Activated CD8-positive, alpha-beta T cell treated with anti-CD3 and anti-CD28 coated beads, Interleukin-2, amount 10 ng/mL, durations not matched to agents 7 days and 5 days (primary cell): ENCODE data around the gene NAV1. TPM values are rescaled to one million over a fixed set of nuclear protein-coding genes. Genes with fewer than 3 reads are reported as not detected.

Source experiments
- ATAC-seq: fragments of 150-1000 bp; cut with Tn5 transposase; one replicate; pipeline ENCODE4 v1.10.0; 2021; ENCODE audit warnings: moderate library complexity
- CTCF ChIA-PET: fragments of 350-600 bp; sonication (Branson Sonifier 250); formaldehyde crosslinking; loops from one replicate; lab custom pipeline; 2021; ENCODE audit warnings: antibody characterized with exemption; lab: Charles Lee
- POLR2A ChIA-PET: fragments of 350-600 bp; sonication (Branson Sonifier 250); formaldehyde crosslinking; loops from one replicate; lab custom pipeline; 2021; ENCODE audit warnings: antibody characterized with exemption; lab: Charles Lee
- DNase-seq: peaks from one replicate; pipeline ENCODE4 v3.0.0-alpha.2; 2020
- H3K27ac Mint-ChIP-seq: one replicate; pipeline ENCODE4 v1.8.0; 2021; ENCODE audit warnings: mild to moderate bottlenecking, mixed read lengths
- H3K27me3 Mint-ChIP-seq: one replicate; pipeline ENCODE4 v1.8.0; 2021; ENCODE audit warnings: low read depth, mixed read lengths
- H3K36me3 Mint-ChIP-seq: one replicate; pipeline ENCODE4 v1.8.0; 2021; ENCODE audit warnings: low read depth, mixed read lengths
- H3K4me1 Mint-ChIP-seq: one replicate; pipeline ENCODE4 v1.8.0; 2021; ENCODE audit warnings: low read depth, mixed read lengths
- H3K4me3 Mint-ChIP-seq: one replicate; pipeline ENCODE4 v1.8.0; 2021; ENCODE audit warnings: mild to moderate bottlenecking, mixed read lengths
- H3K9me3 Mint-ChIP-seq: one replicate; pipeline ENCODE4 v1.8.0; 2022; ENCODE audit warnings: mixed read lengths; ENCODE audit not compliant: insufficient read depth
- total RNA-seq, 2 experiments: library from RNA; stranded (reverse); gene quantifications; one replicate each; pipeline ENCODE4 v1.2.3, GENCODE V29; 2021

NAV1 gene
- total RNA-seq, 2 experiments from 2014 or later, result 1.1 to 1.9 TPM

DNA sequence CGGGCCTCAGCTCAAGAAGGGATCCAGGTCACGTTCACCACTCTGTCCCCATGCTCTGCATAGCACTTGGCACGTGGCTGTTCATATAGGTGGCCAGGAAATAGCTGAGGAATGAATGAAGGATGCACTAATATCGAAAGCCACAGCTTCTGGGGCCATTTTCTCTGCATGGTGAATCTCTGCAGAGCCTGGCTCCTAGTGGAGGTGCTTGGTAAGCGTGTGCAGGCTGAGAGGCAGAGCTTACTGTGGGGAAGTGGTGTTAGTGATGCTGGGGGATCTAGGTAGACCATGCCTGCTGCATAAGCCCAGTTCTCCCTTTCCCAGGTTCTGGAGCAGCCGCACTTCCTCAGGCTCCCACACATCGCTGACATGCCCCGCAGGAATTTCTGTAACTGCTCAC, 40.3 kb upstream of the NAV1 start:
- Mint-ChIP-seq H3K27ac (no peak overlapping the region), H3K36me3 (peaks cover 26% of the 10 kb centered on the region), H3K4me1 (peaks cover 10% of the 10 kb centered on the region), H3K4me3 (no peak overlapping the region), H3K27me3 (no peaks in the 10 kb centered on the region), H3K9me3 (no peaks in the 10 kb centered on the region)
- DNase-seq (no peak), ATAC-seq (no peak)
- CTCF ChIA-PET, result interaction anchor here (7.7 to 13.0 kb wide), 2 partner anchors 14 to 16 kb away, joined by 82 to 150 read pairs; no protein-coding TSS in a partner anchor
- POLR2A ChIA-PET, result interaction anchor here (0.7 to 1.0 kb wide), 3 partner anchors 9 to 18 kb away, joined by 4 to 8 read pairs (median 5); partner anchors contain the start of gene CSRP1

DNA sequence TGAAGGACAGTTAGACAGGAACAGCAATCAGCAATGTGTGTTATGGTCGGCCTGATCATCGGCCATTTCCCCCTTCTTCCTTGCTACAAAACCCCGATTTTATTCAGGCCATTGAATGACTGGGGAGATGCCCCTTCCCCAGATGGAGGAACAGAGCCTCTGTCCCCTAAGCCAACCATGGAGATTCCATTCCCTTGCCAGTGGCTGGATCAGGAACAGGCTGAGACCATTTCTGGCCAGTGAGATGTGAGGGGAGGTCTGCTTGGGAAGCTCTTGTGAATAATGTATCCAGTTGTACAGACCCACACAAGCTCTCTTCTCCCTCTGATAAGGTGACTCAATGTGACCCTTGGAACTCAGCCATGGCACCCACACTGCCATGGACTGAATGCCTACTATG, 39.7 kb upstream of the NAV1 start:
- peaks cover 14% of the 10 kb centered on the region for H3K4me1 Mint-ChIP-seq
- POLR2A ChIA-PET, result interaction anchor here (0.7 kb wide), 1 partner anchor 10 kb away, joined by 4 read pairs; no protein-coding TSS in a partner anchor
- DNase-seq, result no peak
- ATAC-seq, result no peak
- H3K36me3 Mint-ChIP-seq, result peaks cover 24% of the 10 kb centered on the region
- H3K9me3 Mint-ChIP-seq, result no peaks in the 10 kb centered on the region
- no peak overlapping the region for H3K4me3 Mint-ChIP-seq
- H3K27me3 Mint-ChIP-seq, result no peaks in the 10 kb centered on the region
- CTCF ChIA-PET, result interaction anchor here (7.7 to 13.0 kb wide), 2 partner anchors 13 to 17 kb away, joined by 82 to 150 read pairs; no protein-coding TSS in a partner anchor
- no peak overlapping the region for H3K27ac Mint-ChIP-seq

DNA sequence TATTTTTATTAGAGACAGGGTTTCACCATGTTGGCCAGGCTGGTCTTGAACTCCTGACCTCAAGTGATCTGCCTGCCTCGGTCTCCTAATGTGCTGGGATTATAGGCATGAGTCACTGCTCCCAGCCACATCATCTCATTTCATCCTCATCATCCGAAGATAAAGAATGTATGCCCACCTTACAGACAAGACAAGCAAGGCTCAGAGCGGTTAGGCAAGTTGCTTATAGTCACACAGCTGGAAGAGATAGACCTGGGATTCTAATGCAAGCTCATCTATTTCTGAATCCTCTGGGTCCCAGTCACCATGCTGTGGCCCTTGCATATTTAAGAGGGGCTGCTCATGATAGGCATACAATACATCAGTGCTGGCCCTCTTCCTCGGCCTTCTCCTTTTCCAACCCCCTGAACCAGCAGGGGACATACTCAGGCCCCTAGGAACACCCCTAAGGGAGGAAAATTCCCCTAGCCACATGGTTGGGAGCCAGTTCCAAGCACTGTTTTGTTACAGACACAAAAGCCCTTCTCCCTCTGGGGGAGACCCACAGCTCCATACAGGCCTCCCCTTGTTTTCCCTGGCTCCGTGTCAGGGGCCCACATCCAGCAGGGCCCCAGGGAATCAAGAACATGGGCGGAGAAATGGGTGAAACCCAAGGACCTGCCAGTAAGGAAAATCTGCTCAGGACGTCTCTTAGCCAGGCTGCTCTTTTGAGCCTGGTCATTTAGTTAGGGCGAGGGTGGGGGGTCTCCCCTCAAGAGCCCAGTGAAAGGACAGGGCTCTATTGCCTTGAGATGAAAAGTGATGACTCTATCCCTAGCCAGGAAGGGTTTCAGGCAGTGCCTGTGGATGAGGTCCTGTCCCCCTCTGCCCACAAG, 38.9 kb upstream of the NAV1 start:
- CTCF ChIA-PET, result interaction anchor here (7.7 to 13.0 kb wide), 2 partner anchors 12 to 18 kb away, joined by 82 to 150 read pairs; no protein-coding TSS in a partner anchor
- DNase-seq, result no peak
- Mint-ChIP-seq H3K4me1 (peaks cover 18% of the 10 kb centered on the region), H3K27ac (no peak overlapping the region), H3K9me3 (no peaks in the 10 kb centered on the region), H3K27me3 (no peaks in the 10 kb centered on the region), H3K4me3 (no peak overlapping the region), H3K36me3 (peaks cover 18% of the 10 kb centered on the region)
- POLR2A ChIA-PET, result no interaction called here
- no peak for ATAC-seq

DNA sequence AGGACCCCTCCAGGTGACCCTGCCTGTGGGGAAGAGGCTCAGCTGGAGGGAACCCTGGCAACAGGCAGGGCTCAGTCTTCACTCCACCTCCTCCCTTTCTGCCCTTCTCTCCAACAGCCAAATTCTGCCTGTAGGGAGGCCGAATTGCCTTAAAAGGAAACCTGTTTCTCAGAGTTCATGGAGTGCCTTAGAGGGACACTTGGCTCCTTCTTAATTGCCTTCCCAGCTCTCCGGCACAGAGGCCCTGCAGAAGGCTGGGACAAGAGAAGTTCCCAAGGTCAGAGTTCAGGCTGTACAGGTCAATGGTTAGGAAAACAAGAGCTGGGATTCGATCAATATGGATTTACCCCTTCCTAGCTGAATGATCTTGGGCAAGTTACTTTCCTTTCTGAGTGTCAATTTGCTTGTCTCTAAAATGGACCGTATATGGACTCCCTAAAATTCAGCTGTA, 38.2 kb upstream of the NAV1 start:
- DNase-seq (no peak), ATAC-seq (no peak)
- POLR2A ChIA-PET, result interaction anchor here (1.8 to 2.1 kb wide), 2 partner anchors 14 to 19 kb away, joined by 6 to 8 read pairs; no protein-coding TSS in a partner anchor
- Mint-ChIP-seq H3K4me1 (peaks cover 23% of the 10 kb centered on the region), H3K27ac (no peak overlapping the region), H3K36me3 (peaks cover 17% of the 10 kb centered on the region), H3K4me3 (no peak overlapping the region), H3K9me3 (no peaks in the 10 kb centered on the region), H3K27me3 (no peaks in the 10 kb centered on the region)
- CTCF ChIA-PET, result interaction anchor here (7.7 to 13.0 kb wide), 2 partner anchors 11 to 18 kb away, joined by 82 to 150 read pairs; no protein-coding TSS in a partner anchor

DNA sequence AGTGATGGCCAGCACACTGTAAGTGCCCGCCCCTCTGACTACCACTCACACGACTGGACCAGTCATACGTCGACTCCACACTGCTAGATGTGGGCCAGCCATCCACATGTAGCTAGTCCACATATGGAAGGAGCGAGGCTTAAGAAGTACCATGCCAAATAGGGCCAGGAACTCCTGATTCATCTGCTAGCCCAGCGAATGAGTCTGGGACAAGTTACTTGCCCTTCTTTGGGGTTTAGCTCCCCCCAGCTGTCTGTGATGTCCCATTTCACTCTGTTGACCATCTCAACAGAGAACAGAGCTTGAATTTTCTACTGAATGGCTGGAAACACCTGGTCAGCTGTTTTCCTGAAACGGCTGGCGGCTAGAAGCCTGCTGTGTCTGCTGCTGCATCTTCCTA, 37.8 kb upstream of the NAV1 start:
- Mint-ChIP-seq H3K27me3 (no peaks in the 10 kb centered on the region), H3K4me1 (peaks cover 27% of the 10 kb centered on the region), H3K4me3 (no peak overlapping the region), H3K36me3 (peaks cover 13% of the 10 kb centered on the region), H3K9me3 (no peaks in the 10 kb centered on the region), H3K27ac (no peak overlapping the region)
- ChIA-PET CTCF (interaction anchor here (7.7 to 13.0 kb wide), 2 partner anchors 11 to 19 kb away, joined by 82 to 150 read pairs; no protein-coding TSS in a partner anchor), POLR2A (interaction anchor here (1.8 to 2.1 kb wide), 2 partner anchors 14 to 20 kb away, joined by 6 to 8 read pairs; no protein-coding TSS in a partner anchor)
- ATAC-seq (no peak), DNase-seq (no peak)

DNA sequence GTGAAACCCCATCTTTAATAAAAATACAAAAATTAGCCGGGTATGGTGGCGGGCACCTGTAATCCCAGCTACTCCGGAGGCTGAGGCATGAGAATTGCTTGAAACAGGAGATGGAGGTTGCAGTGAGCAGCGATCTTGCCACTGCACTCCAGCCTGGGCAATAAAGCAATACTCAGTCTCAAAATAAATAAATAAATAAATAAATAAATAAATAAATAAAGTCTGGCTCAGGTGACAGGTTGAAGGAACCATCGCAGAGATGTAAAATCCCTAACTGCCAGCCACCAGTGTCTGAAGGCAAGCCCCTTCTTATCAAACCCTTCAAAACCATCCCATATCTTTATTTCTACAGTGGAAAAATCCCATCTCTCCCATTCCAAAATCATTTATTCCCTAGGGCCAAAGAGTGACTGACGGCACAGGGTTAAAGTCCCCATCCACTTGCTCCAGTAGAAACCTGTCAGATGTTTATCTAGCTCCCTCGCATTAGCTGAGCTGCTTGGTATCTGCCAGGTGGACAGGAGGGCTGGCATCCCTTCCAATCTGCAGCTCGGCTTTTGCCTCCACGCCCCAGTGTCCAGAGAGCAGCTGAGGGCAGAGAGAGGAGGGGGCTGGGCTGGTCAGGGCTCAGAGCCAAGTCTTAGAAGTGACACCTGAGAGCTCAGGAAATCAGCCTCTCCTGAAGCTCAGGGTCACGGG, 37.0 kb upstream of the NAV1 start:
- CTCF ChIA-PET, result interaction anchor here (0.6 to 13.0 kb wide), 6 partner anchors 10 to 66 kb away, joined by 3 to 150 read pairs (median 3); no protein-coding TSS in a partner anchor
- Mint-ChIP-seq H3K27me3 (no peaks in the 10 kb centered on the region), H3K27ac (no peak overlapping the region), H3K4me1 (peaks cover 30% of the 10 kb centered on the region), H3K4me3 (no peak overlapping the region), H3K9me3 (no peaks in the 10 kb centered on the region), H3K36me3 (peaks cover 14% of the 10 kb centered on the region)
- POLR2A ChIA-PET, result interaction anchor here (0.9 to 2.1 kb wide), 3 partner anchors 12 to 20 kb away, joined by 4 to 8 read pairs (median 6); no protein-coding TSS in a partner anchor
- DNase-seq (no peak), ATAC-seq (no peak)

DNA sequence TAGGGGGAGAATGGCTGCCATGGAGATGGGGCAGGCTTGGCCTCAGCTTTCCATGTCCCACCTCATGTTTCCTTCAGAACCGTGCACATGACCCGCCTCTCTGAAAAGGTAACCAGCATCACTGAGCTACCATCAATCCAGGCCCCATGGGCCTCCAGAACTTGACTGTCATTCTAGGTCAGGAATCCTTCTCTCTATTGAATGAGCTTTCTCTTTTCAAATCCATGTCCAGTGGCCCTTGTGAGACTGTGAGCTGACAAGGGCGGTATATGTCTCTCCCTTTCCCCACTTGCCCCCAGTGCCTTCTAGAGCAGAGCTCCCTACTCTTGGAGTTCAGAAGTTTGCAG, 36.4 kb upstream of the NAV1 start:
- DNase-seq (no peak), ATAC-seq (no peak)
- H3K36me3 Mint-ChIP-seq, result peaks cover 14% of the 10 kb centered on the region
- no peaks in the 10 kb centered on the region for H3K27me3 Mint-ChIP-seq
- H3K9me3 Mint-ChIP-seq, result no peaks in the 10 kb centered on the region
- ChIA-PET CTCF (interaction anchor here (0.6 to 13.0 kb wide), 8 partner anchors 10 to 67 kb away, joined by 3 to 150 read pairs (median 4); partner anchors contain the start of gene PHLDA3), POLR2A (interaction anchor here (0.9 to 2.1 kb wide), 3 partner anchors 11 to 21 kb away, joined by 4 to 8 read pairs (median 6); no protein-coding TSS in a partner anchor)
- no peak overlapping the region for H3K4me3 Mint-ChIP-seq
- peaks cover 33% of the 10 kb centered on the region for H3K4me1 Mint-ChIP-seq
- H3K27ac Mint-ChIP-seq, result no peak overlapping the region

DNA sequence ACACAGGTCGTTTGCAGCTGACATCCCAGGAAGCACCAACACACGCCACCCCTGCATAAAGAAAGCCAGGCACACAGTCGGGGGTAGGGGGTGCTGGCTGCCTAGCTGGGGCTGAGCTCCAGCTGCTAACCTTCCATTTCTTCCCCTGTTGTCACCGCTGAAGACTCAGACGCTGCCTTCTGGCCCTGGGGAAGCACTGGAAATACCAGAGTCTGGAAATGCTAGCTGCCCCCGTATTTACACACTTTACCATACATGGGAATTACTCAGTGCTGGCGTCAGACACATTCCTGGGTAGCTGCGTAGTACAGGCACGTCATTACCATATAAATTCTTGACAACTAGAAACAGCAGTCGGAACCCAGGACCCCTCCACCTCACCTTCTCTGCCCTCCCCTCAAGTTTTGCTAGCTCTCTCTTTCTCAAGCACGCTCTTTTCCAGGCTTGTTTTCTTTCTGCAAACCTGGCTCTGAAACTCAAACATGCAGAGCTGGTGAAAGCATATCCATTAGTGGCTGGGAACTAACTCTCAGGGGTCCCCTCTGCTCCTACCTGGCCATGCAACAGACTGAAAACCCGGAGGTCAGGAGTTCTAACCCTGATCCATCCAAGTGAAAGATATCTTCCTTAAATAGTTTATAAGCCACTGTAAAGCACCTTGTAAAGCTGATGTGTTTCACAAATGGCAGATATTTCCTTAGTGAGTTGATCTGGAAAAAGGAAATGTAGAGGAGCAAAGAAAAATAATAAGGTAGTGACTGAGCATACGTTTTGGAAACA, 35.3 kb upstream of the NAV1 start:
- peak overlapping the region; percentile 49 for H3K27ac Mint-ChIP-seq
- no peak overlapping the region for H3K4me3 Mint-ChIP-seq
- ChIA-PET POLR2A (no interaction called here), CTCF (interaction anchor here (1.3 to 13.0 kb wide), 5 partner anchors 9 to 67 kb away, joined by 3 to 150 read pairs (median 8); partner anchors contain the start of gene PHLDA3)
- DNase-seq (no peak), ATAC-seq (no peak)
- H3K4me1 Mint-ChIP-seq, result peaks cover 39% of the 10 kb centered on the region
- peaks cover 14% of the 10 kb centered on the region for H3K36me3 Mint-ChIP-seq
- no peaks in the 10 kb centered on the region for H3K27me3 Mint-ChIP-seq
- no peaks in the 10 kb centered on the region for H3K9me3 Mint-ChIP-seq

DNA sequence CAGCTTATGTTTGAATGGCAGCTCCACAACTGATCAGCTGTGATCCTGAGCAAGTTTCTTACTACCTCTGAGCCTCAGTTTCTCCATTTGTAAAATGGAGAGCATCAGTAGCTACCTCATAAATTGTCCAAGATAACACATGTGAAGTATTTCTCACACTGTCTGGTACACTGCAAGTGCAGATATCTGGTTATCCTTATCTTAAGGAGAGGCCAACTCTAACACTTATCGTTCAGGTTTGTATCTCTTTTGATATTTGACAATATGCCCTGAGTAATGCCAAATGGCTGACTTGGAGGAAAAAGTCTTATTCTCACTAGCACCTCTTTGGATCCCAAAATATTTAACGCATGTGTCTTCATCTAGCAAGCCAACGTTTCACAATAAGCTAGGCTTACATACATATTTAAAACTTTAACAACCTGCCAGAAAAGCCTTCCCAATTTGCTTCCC, 34.7 kb upstream of the NAV1 start:
- ATAC-seq, result no peak
- H3K9me3 Mint-ChIP-seq, result no peaks in the 10 kb centered on the region
- POLR2A ChIA-PET, result interaction anchor here (1.1 kb wide), 1 partner anchor 22 kb away, joined by 3 read pairs; no protein-coding TSS in a partner anchor
- no peak overlapping the region for H3K27ac Mint-ChIP-seq
- peaks cover 44% of the 10 kb centered on the region for H3K4me1 Mint-ChIP-seq
- no peak overlapping the region for H3K4me3 Mint-ChIP-seq
- H3K36me3 Mint-ChIP-seq, result peaks cover 14% of the 10 kb centered on the region
- no peak for DNase-seq
- CTCF ChIA-PET, result interaction anchor here (0.8 to 13.0 kb wide), 6 partner anchors 8 to 68 kb away, joined by 3 to 150 read pairs (median 6); partner anchors contain the start of gene PHLDA3
- H3K27me3 Mint-ChIP-seq, result no peaks in the 10 kb centered on the region

DNA sequence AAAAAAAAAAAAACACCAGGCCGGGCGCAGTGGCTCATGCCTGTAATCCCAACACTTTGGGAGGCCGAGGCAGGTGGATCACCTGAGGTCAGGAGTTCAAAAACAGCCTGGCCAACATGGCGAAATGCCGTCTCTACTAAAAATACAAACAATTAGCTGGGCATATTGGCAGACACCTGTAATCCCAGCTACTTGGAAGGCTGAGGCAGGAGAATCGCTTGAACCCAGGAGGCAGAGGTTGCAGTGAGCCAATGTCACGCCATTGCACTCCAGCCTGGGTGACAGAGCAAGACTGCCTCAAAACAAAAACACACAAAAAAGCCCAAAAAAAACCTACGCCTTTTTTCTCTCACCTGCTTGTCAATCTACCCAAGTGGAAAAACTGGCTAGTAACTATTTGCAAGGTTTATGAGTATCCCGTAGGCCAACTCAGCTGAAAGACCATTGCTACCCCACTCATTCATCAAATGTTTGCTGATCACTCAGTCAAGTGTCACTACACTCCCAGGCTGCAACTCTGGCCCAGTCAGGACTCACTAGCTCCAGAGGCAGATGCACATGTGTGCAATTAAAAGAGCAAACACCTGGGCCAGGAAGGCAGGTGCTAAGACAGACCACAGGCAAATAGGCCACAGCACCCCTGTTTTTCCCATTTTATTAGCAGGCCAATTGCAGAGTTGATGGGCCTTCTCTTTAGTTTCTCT, 34.0 kb upstream of the NAV1 start:
- Mint-ChIP-seq H3K9me3 (no peaks in the 10 kb centered on the region), H3K4me1 (peaks cover 52% of the 10 kb centered on the region), H3K27ac (peak overlapping the region; percentile 93)

More for the DNA sequence above, 34.0 kb upstream of the NAV1 start:
- Mint-ChIP-seq H3K4me3 (peak overlapping the region; percentile 90), H3K36me3 (peaks cover 14% of the 10 kb centered on the region), H3K27me3 (no peaks in the 10 kb centered on the region)
- ChIA-PET CTCF (interaction anchor here (0.8 to 13.0 kb wide), 5 partner anchors 7 to 69 kb away, joined by 3 to 150 read pairs (median 4); no protein-coding TSS in a partner anchor), POLR2A (interaction anchor here (1.1 kb wide), 1 partner anchor 23 kb away, joined by 3 read pairs; no protein-coding TSS in a partner anchor)
- DNase-seq (no peak), ATAC-seq (no peak)
